Inflammatory macrophage (primary cell): ENCODE data around the gene RNF181.
"Not testable (repeated sequence)": the region's sequence is repeated elsewhere in the genome, so short reads cannot be mapped to it uniquely, and the experiment has no call there.

Experiments
- DNase-seq, 2 donors: peaks; one replicate each; pipeline ENCODE4 v3.0.0-alpha.2; 2020 to 2022

RNF181 gene

GRCh38 chr2:85577386-85578242, 17.9 kb upstream of the RNF181 start, which contains the start of gene VAMP8:
Gene VAMP8, plus strand, starts transcription at chr2:85577586. Its CDS starts 61 bp downstream, at chr2:85577647.
- DNase-seq, result peak; percentile 60 to 75

- peak; percentile 82 to 86 for DNase-seq
Observed at GRCh38 chr2:85578243-85579180, 17.0 kb upstream of the RNF181 start.

GRCh38 chr2:85579266-85579935, 16.1 kb upstream of the RNF181 start:
- DNase-seq, result peak; percentile 75 to 76

- no peak for DNase-seq
Observed at GRCh38 chr2:85580206-85580605, 15.3 kb upstream of the RNF181 start.

GRCh38 chr2:85582492-85582891, 13.1 kb upstream of the RNF181 start:
- DNase-seq, result no peak

GRCh38 chr2:85583667-85584353, 11.7 kb upstream of the RNF181 start:
- DNase-seq, result peak in 1 of 2 donors; percentile 17

- DNase-seq, result no peak
Observed at GRCh38 chr2:85584354-85584856, 11.1 kb upstream of the RNF181 start, which contains the start of gene VAMP5. Gene VAMP5, plus strand, starts transcription at chr2:85584431. Its CDS starts 60 bp downstream, at chr2:85584491.

GRCh38 chr2:85584857-85585780, 10.4 kb upstream of the RNF181 start:
- no peak for DNase-seq

- DNase-seq, result peak in 1 of 2 donors; percentile 28
Observed at GRCh38 chr2:85585781-85586105, 9.8 kb upstream of the RNF181 start.

- DNase-seq, result no peak
Observed at GRCh38 chr2:85588236-85588635, 7.3 kb upstream of the RNF181 start.

GRCh38 chr2:85588645-85589044, 6.9 kb upstream of the RNF181 start:
- DNase-seq, result no peak

GRCh38 chr2:85589181-85589580, 6.4 kb upstream of the RNF181 start:
- no peak for DNase-seq

GRCh38 chr2:85589982-85590791, 5.4 kb upstream of the RNF181 start:
- peak; percentile 75 to 77 for DNase-seq

- DNase-seq, result peak; percentile 45 to 50
Observed at GRCh38 chr2:85590950-85591349, 4.6 kb upstream of the RNF181 start.

GRCh38 chr2:85591563-85591962, 4.0 kb upstream of the RNF181 start:
- DNase-seq, result no peak

GRCh38 chr2:85592299-85592698, 3.2 kb upstream of the RNF181 start:
- not testable (repeated sequence) for DNase-seq

GRCh38 chr2:85593023-85593422, 2.5 kb upstream of the RNF181 start:
- no peak for DNase-seq

- DNase-seq, result no peak
Observed at GRCh38 chr2:85594715-85595300, 737 bp upstream of the RNF181 start.

- DNase-seq, result no peak
Observed at GRCh38 chr2:85596026-85596333, 435 bp downstream of the RNF181 start.
